ENCODE measurements around the gene ANAPC1. TPM values are rescaled to one million over a fixed set of nuclear protein-coding genes. Genes with fewer than 3 reads are reported as not detected.
"Not testable (repeated sequence)": the region's sequence is repeated elsewhere in the genome, so short reads cannot be mapped to it uniquely, and the experiment has no call there.

The ANAPC1 gene
- total RNA-seq, 1 donor from 2014 or later, result 77.4 TPM

DNA sequence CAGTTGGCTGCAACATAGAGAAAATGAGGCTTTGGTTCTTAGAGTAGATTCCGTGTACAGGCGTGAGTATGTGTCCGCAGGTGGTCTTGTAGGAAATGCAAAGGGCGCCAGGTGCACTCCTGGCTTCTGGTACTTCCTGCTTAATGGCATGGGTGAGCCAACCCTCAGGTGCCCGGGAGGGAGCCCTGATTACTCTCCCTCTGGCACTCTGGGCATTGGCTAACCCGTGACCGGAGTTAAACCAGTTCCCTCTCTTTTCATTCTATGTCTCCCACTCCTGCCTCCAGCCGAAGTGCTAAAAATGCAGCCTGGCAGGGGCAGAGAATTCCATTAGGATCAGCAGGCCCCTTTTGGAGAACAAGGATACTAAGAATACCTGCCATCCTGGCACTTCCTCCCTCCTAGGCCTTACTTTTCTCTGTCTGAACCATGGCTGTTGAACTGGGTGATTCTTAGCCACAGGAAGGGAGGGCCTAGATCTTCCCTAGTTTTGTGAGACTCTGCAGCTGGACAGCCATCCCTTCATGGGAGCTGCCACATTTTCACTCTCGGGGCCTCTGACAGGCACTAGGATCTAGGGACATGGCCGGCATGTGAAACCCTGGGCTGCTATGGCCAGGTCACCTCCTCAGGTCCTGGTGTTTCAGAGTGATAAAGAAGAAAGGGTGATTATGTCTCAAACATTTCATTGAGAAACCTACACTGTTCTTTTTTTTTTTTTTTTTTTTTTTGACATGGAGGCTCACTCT is 20.9 kb upstream of the ANAPC1 start:
- no peak for DNase-seq (ENCODE audit: low read depth, low spot score)

DNA sequence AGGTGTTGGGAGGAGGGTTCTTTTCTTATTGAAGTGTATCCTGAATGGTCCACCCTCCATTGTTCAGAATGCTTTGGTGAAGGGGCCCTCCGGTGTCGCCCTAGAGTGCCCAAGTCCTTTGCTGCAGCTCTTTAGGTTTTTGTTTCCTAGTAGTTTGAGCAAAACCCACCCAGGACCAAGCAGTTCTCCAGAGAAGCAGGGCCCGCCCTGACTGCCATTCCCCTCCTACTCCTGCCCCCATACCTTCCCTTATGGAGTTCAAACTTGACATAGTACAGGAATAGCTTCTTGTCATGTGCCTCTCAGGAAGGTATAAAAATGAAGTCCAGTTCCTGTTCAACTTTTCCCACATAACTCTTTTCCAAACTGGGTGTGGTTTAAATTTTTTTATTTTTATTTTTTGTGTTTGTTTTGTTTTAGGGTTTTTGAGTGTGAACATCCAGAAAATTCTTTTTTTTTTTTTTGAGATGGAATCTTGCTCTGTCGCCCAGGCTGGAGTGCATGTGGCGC is 20.0 kb upstream of the ANAPC1 start:
- no peak for DNase-seq (ENCODE audit: low read depth, low spot score)

GRCh38 chr2:111903516-111903915 is 19.5 kb upstream of the ANAPC1 start:
- no peak for DNase-seq (ENCODE audit: low read depth, low spot score)

GRCh38 chr2:111900859-111901258 is 16.9 kb upstream of the ANAPC1 start:
- DNase-seq (ENCODE audit: low read depth, low spot score), result no peak

GRCh38 chr2:111898703-111899514 is 14.9 kb upstream of the ANAPC1 start:
- DNase-seq (ENCODE audit: low read depth, low spot score), result no peak

DNA sequence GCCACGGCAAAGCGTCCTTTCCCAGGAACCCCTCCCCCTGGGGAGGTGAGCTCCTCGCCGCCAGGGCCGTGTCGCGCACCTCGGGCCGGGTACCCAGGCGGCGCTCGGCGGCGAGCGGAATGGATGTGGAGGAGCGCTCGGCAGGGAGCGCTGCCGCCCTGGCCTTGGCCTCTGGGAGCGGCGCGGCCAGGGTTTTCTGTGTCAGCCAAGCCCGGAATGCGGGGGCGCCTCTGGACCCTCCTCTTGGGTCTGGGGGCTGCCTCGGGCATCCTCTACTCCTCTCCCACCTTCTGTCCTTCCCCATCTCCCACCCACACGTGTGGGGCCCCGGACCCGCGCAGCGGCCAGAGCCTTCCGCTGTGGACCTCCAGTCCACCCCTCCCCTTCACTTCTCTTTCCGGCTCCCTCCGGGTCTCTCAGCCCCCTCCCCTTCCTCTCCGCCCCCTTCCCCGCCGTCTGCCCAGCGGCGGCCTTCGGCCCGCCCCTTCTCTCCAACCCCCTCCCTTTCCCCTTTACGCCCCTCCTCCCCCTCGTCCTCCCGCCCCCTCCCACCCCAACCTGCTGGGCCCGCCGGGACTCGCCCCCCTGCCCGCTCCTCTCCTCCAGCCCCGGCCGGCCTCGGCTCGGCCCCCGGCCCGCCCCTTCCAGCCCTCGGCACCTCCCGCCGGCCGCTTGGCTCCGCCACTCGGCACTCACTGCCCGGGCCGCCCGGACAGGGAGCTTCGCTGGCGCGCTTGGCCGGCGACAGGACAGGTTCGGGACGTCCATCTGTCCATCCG is 14.1 kb upstream of the ANAPC1 start, which contains the start of gene MERTK:
Gene MERTK (plus strand): TSS at position 684 of the 779 bp plus-strand sequence. CDS start 129 bp downstream, outside the sequence.
- DNase-seq (ENCODE audit: low read depth, low spot score), result peak; percentile 80

DNA sequence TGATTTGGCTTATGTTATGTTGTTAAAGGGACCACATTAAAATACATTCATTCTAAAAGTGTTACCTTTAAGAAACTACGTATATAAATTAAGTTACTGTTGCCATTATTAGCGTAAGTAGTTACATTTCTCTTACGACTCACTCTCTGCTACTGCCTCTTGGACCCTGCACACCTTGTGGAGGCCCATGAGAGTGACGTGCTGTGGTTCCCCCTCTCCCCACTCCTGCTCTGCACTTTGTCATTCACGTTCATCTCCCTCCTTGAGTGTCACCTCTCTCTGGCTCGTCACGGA is 13.6 kb upstream of the ANAPC1 start:
- DNase-seq (ENCODE audit: low read depth, low spot score), result no peak

GRCh38 chr2:111896576-111896975 is 12.6 kb upstream of the ANAPC1 start:
- DNase-seq (ENCODE audit: low read depth, low spot score), result no peak

GRCh38 chr2:111896024-111896423 is 12.0 kb upstream of the ANAPC1 start:
- DNase-seq (ENCODE audit: low read depth, low spot score), result no peak

DNA sequence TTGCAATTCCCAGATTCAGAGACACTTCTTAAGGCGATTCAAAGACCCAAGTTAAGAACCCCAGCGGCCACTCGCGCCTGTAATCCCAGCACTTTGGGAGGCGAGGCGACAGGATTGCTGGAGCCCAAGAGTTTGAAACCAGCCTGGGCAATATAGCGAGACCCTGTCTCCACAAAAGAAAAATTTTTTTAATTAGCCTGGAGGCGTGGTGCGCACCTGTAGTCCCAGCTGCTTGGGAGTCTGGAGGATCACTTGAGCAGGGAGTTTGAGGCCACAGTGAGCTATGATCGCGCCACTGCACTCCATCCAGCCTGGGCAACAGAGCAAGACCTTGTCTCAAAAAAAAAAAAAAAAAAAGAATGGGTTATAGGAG is 585 bp upstream of the ANAPC1 start:
- no peak for DNase-seq (ENCODE audit: low read depth, low spot score)

- DNase-seq (ENCODE audit: low read depth, low spot score), result not testable (repeated sequence)
Observed at GRCh38 chr2:111872806-111873205, 11.2 kb downstream of the ANAPC1 start.

DNA sequence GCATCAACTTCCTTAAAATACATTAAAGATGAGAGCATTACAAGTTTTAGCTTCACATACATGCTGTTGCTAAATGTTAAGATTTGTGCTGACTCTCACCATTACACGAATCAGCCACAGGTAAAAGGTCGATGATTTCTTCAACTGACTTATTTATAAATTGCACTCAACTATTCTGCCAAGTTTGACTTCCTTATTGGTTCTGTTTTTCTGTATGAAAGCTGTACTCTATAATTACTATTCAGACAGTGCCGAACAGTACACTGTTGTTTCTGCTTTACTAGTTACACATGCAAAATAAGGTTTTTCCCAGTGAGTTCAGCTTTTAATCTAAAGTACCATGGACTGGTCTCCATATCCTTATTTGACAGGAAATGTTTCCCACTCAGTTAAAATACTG is 18.9 kb downstream of the ANAPC1 start:
- not testable (repeated sequence) for DNase-seq (ENCODE audit: low read depth, low spot score)

DNA sequence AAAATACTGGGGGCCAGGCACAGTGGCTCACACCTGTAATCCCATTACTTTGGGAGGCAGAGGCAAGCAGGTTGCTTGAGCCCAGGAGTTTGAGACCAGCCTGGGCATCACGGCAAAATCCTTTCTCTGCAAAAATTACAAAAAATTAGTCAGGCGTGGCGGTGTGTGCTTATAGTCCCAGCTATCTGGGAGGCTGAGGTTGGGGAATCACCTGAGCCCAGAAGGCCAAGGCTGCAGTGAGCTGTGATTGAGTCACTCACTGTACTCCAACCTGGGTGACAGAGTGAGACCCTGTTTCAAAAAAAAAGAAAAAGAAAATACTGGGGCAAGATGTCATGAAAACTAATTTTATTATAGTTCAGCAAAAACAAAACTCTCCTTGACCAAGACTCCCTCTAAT is 24.0 kb downstream of the ANAPC1 start:
- not testable (repeated sequence) for DNase-seq (ENCODE audit: low read depth, low spot score)

DNA sequence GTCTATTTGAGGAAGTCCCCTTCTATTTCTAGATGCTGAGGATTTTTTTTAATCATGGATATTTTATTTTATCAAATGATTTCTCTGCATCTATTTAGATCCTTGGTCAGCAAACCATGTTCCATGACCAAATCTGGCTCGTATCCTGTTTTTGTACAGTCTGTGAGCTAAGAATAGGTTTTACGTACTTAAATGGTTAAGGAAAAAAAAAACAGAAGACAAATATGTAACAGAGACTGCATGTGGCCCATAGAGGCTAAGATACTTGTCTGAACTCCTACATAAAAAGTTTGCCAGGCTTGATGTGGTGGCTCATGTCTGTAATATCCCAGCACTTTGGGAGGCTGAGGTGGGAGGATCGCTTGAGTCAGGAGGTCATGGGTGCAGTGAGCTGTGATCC is 31.4 kb downstream of the ANAPC1 start:
- not testable (repeated sequence) for DNase-seq (ENCODE audit: low read depth, low spot score)

DNA sequence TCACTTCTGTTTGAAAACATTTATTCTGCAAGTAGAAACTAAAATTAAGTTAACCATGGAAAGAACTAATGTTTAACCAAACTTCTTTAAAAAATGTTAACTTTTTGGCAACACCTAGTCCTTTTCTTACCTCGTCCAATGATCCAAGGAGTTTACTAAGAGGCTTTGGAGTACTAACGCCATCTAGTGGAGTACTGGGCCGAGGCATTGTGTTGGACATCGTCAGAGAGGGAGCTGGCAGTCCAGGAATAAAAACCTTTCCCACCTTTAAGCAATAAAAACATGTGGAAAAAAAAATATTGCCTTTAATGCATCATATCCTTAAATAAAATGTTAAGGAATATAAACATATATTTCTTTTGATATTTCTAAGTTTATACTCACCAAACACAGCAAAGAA is 33.3 kb downstream of the ANAPC1 start:
- not testable (repeated sequence) for DNase-seq (ENCODE audit: low read depth, low spot score)

DNA sequence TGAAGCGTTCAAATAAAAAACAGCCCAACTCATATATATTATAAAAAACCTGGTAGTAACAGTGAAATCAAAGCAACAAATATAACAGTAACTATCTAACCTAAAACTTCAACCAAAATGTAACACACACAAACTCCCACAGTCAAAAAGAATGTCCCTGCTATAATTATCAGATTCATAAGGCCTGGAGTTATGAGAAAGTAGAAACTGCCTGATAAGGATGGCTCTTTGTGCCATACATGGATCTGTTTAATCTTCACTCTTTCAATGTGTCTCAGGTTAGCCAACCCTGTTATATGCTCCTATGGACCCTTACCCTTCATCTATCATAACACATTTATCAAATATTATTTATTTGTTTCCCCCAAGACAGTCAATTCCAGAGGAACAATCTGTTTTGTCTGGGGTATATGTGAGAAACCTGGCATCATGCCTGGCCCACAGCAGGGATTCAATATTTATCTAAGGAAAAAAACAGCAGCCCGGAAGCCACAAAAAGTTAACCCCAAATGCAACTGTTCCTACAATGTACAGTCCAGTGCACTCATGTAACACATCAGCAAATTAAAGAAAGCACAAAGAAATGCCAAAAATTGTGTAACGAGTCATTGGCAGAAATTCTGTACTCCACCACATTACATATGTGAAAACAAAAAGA is 44.2 kb downstream of the ANAPC1 start:
- not testable (repeated sequence) for DNase-seq (ENCODE audit: low read depth, low spot score)

DNA sequence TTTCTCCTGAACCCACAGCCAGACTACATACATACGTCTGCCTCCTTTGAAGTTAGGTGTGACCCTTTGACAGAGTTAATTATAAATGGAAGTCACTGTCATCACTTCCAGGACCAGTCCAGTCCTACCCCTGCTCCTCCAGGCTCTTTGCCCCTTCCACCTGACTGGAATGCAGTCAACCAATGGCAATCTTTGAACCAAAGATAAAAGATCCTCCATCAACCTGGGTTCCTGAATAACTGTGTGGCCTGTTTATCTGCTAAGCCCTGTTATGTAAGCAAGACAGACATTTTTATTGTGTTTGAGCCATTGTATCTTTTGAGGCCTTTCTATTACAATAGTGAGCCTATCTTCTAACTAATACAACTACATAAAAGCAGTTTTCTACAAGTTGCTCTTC is 45.0 kb downstream of the ANAPC1 start:
- not testable (repeated sequence) for DNase-seq (ENCODE audit: low read depth, low spot score)

GRCh38 chr2:111834221-111834620 is 49.8 kb downstream of the ANAPC1 start:
- DNase-seq (ENCODE audit: low read depth, low spot score), result not testable (repeated sequence)

GRCh38 chr2:111830479-111830878 is 53.5 kb downstream of the ANAPC1 start:
- not testable (repeated sequence) for DNase-seq (ENCODE audit: low read depth, low spot score)

GRCh38 chr2:111828217-111828766 is 55.7 kb downstream of the ANAPC1 start:
- not testable (repeated sequence) for DNase-seq (ENCODE audit: low read depth, low spot score)
